Activated CD4-positive, alpha-beta T cell treated with anti-CD3 and anti-CD28 coated beads, Interleukin-2, amount 10 ng/mL, durations not matched to agents 7 days and 5 days (primary cell): Measurements from ENCODE around the gene CYLD. TPM values are rescaled to one million over a fixed set of nuclear protein-coding genes. Genes with fewer than 3 reads are reported as not detected.

ENCODE experiments used
- CTCF ChIA-PET: fragments of 350-600 bp; sonication (Branson Sonifier 250); formaldehyde crosslinking; loops from one replicate; lab custom pipeline; 2021; ENCODE audit warnings: antibody characterized with exemption; lab: Charles Lee
- POLR2A ChIA-PET: fragments of 350-600 bp; sonication (Branson Sonifier 250); formaldehyde crosslinking; loops from one replicate; lab custom pipeline; 2021; ENCODE audit warnings: antibody characterized with exemption; lab: Charles Lee
- DNase-seq: peaks from one replicate; pipeline ENCODE4 v3.0.0-alpha.2; 2020
- H3K27ac Mint-ChIP-seq: one replicate; pipeline ENCODE4 v1.8.0; 2021; ENCODE audit warnings: mild to moderate bottlenecking, moderate library complexity, mixed read lengths
- H3K27me3 Mint-ChIP-seq: one replicate; pipeline ENCODE4 v1.8.0; 2021; ENCODE audit warnings: mixed read lengths
- H3K36me3 Mint-ChIP-seq: one replicate; pipeline ENCODE4 v1.8.0; 2021; ENCODE audit warnings: low read depth, mixed read lengths
- H3K4me1 Mint-ChIP-seq: one replicate; pipeline ENCODE4 v1.8.0; 2021; ENCODE audit warnings: mixed read lengths
- H3K4me3 Mint-ChIP-seq: one replicate; pipeline ENCODE4 v1.8.0; 2021; ENCODE audit warnings: mild to moderate bottlenecking, moderate library complexity, mixed read lengths
- H3K9me3 Mint-ChIP-seq: one replicate; pipeline ENCODE4 v1.8.0; 2021; ENCODE audit warnings: mixed read lengths
- total RNA-seq, 2 experiments: library from RNA; stranded (reverse); gene quantifications; one replicate each; pipeline ENCODE4 v1.2.3, GENCODE V29; 2021

Gene CYLD
- total RNA-seq, 2 experiments from 2014 or later: 200 to 222 TPM

- no peaks in the 10 kb centered on the region for H3K9me3 Mint-ChIP-seq
- POLR2A ChIA-PET: no interaction called here
- peaks cover 3% of the 10 kb centered on the region for H3K4me1 Mint-ChIP-seq
- no peaks in the 10 kb centered on the region for H3K27me3 Mint-ChIP-seq
- no peak overlapping the region for H3K4me3 Mint-ChIP-seq
- no peak for DNase-seq
- H3K36me3 Mint-ChIP-seq: no peaks in the 10 kb centered on the region
- H3K27ac Mint-ChIP-seq: no peak overlapping the region
- CTCF ChIA-PET: interaction anchor here (0.6 to 1.9 kb wide), 3 partner anchors 9 to 237 kb away, joined by 3 to 8 read pairs (median 3); no protein-coding TSS in a partner anchor
These were observed 72.2 kb downstream of the CYLD start for GRCh38 chr16:50814052-50814451.

GRCh38 chr16:50814541-50814940 lies 72.7 kb downstream of the CYLD start:
- ChIA-PET CTCF (interaction anchor here (1.1 to 1.9 kb wide), 2 partner anchors 10 to 149 kb away, joined by 3 to 8 read pairs; no protein-coding TSS in a partner anchor), POLR2A (no interaction called here)
- no peak overlapping the region for H3K4me3 Mint-ChIP-seq
- H3K27me3 Mint-ChIP-seq: no peaks in the 10 kb centered on the region
- H3K27ac Mint-ChIP-seq: no peak overlapping the region
- H3K9me3 Mint-ChIP-seq: no peaks in the 10 kb centered on the region
- no peak for DNase-seq
- no peaks in the 10 kb centered on the region for H3K36me3 Mint-ChIP-seq
- no peaks in the 10 kb centered on the region for H3K4me1 Mint-ChIP-seq

DNA sequence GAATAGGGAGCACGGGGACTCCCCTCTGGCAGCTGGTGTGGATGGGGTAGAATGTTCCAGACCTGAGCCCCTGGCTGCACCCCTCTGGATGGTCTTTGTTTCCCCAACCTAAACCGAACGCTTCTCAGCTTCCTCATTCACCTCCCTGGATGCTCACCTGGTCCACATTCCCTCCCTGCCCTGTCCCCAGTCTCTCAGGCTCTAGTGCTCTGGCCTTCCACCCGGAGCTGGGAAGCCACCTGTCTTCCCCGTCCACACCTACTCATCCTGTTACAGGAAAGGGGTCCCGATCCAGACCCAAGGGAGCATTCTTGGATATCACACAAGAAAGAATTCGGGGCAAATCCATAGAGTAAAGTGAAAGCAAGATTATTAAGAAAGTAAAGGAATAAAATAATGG lies 73.5 kb downstream of the CYLD start:
- ChIA-PET CTCF (no interaction called here), POLR2A (no interaction called here)
- no peaks in the 10 kb centered on the region for H3K9me3 Mint-ChIP-seq
- no peak overlapping the region for H3K4me3 Mint-ChIP-seq
- H3K36me3 Mint-ChIP-seq: no peaks in the 10 kb centered on the region
- no peaks in the 10 kb centered on the region for H3K27me3 Mint-ChIP-seq
- no peak overlapping the region for H3K27ac Mint-ChIP-seq
- no peaks in the 10 kb centered on the region for H3K4me1 Mint-ChIP-seq
- DNase-seq: no peak

- Mint-ChIP-seq H3K4me1 (no peaks in the 10 kb centered on the region), H3K36me3 (no peaks in the 10 kb centered on the region), H3K9me3 (no peaks in the 10 kb centered on the region), H3K4me3 (no peak overlapping the region), H3K27me3 (no peaks in the 10 kb centered on the region), H3K27ac (no peak overlapping the region)
- CTCF ChIA-PET: interaction anchor here (1.9 kb wide), 1 partner anchor 11 kb away, joined by 11 read pairs; no protein-coding TSS in a partner anchor
- POLR2A ChIA-PET: interaction anchor here (0.6 kb wide), 1 partner anchor 671 kb away, joined by 3 read pairs; no protein-coding TSS in a partner anchor
- no peak for DNase-seq
These were observed 75.1 kb downstream of the CYLD start for GRCh38 chr16:50816901-50817555.

DNA sequence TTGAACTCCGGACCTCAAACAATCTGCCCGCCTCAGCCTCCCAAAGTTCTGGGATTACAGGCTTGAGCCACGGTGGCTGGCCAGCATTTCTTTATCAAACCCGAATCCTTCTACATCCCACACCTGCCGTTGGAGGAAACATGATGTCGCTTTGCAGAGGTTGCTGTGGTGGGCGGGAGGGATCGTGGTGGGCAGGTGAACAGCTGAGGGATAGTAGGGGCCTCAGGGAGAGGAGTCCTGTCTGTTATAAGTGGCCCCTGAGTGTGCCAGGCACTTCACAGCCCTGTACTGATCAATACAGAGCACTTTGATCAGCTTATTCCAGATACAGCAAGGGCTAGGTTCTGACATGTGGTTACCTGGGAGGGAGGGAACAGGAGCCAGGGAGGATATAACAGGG lies 76.5 kb downstream of the CYLD start:
- no peaks in the 10 kb centered on the region for H3K36me3 Mint-ChIP-seq
- no peak overlapping the region for H3K4me3 Mint-ChIP-seq
- POLR2A ChIA-PET: no interaction called here
- no peaks in the 10 kb centered on the region for H3K4me1 Mint-ChIP-seq
- H3K27ac Mint-ChIP-seq: no peak overlapping the region
- no peak for DNase-seq
- no peaks in the 10 kb centered on the region for H3K27me3 Mint-ChIP-seq
- H3K9me3 Mint-ChIP-seq: no peaks in the 10 kb centered on the region
- CTCF ChIA-PET: no interaction called here

GRCh38 chr16:50819706-50820105 lies 77.8 kb downstream of the CYLD start:
- Mint-ChIP-seq H3K4me1 (no peaks in the 10 kb centered on the region), H3K27ac (no peak overlapping the region), H3K27me3 (peaks cover 8% of the 10 kb centered on the region), H3K4me3 (no peak overlapping the region), H3K36me3 (no peaks in the 10 kb centered on the region), H3K9me3 (no peaks in the 10 kb centered on the region)
- ChIA-PET POLR2A (no interaction called here), CTCF (no interaction called here)
- DNase-seq: no peak

GRCh38 chr16:50820225-50820624 lies 78.3 kb downstream of the CYLD start:
- H3K4me3 Mint-ChIP-seq: no peak overlapping the region
- ChIA-PET CTCF (no interaction called here), POLR2A (no interaction called here)
- no peak for DNase-seq
- no peaks in the 10 kb centered on the region for H3K9me3 Mint-ChIP-seq
- H3K27me3 Mint-ChIP-seq: peaks cover 12% of the 10 kb centered on the region
- no peaks in the 10 kb centered on the region for H3K4me1 Mint-ChIP-seq
- no peak overlapping the region for H3K27ac Mint-ChIP-seq
- H3K36me3 Mint-ChIP-seq: no peaks in the 10 kb centered on the region

DNA sequence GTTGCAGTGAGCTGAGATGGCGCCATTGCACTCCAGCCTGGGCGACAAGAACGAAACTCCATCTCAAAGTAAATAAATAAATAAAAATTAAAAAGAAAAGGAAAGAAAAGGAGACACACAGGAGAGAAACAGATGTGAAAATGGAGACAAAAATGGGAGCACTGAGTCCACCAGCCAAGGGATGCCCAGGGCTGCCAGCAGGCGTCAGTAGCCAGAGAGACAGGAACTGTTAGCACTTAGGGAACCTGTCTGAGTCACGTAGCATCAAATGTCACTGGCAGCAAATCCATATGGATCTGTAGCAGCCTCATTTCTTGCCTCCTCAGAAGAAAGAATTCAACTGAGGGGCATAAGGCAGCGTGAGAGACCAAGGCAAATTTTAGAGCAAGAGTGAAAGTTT lies 79.7 kb downstream of the CYLD start:
- no peak for DNase-seq
- CTCF ChIA-PET: no interaction called here
- H3K9me3 Mint-ChIP-seq: no peaks in the 10 kb centered on the region

DNA sequence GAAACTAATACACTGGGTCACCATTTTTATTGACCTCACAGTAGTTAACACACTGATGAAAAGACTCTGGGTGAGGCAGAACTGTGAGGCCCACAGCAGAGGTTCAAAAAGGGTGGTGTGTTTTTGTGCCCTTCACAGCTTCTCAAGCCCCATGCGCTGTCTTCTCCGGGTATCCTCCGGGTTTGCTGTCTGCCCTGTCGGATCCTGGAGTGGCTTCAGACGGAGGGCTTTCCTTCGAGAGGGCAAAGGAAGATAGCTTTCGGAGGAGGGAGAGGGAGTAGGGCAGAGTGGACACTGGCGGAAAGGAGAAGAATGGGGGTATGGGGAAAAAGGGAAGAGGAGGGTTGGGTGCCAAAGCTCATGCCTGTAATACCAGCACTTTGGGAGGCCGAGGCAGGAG lies 80.8 kb downstream of the CYLD start:
- H3K4me3 Mint-ChIP-seq: no peak overlapping the region
- H3K27ac Mint-ChIP-seq: no peak overlapping the region
- no peaks in the 10 kb centered on the region for H3K9me3 Mint-ChIP-seq
- ChIA-PET POLR2A (no interaction called here), CTCF (no interaction called here)
- peaks cover 29% of the 10 kb centered on the region for H3K27me3 Mint-ChIP-seq
- H3K4me1 Mint-ChIP-seq: no peaks in the 10 kb centered on the region
- no peak for DNase-seq
- no peaks in the 10 kb centered on the region for H3K36me3 Mint-ChIP-seq

More for the DNA sequence above, 79.7 kb downstream of the CYLD start:
- POLR2A ChIA-PET: no interaction called here
- no peaks in the 10 kb centered on the region for H3K4me1 Mint-ChIP-seq
- H3K27me3 Mint-ChIP-seq: peaks cover 26% of the 10 kb centered on the region
- H3K4me3 Mint-ChIP-seq: no peak overlapping the region
- no peak overlapping the region for H3K27ac Mint-ChIP-seq
- no peaks in the 10 kb centered on the region for H3K36me3 Mint-ChIP-seq

DNA sequence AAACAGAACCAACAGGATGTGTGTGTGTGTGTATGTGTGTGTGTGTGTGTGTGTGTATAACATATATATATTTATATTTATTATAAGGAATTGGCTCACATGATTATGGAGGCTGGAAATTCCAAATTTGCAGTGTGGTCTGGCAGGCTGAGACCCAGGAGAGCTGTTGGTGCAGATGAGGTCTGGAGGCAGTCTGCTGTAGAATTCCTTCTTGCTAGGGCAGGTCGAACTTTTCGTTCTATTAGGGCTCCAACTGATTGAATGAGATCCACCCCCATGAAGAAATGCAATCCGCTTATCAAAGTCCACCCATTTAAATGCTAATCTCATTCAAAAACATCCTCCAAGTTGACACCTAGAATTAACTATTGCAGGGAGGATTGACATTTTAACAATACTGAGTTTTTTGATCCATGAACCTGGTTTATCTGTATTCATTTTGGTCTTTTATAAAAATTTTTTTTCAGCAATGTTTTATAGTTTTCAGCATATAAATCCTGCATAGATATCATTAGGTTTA lies 85.0 kb downstream of the CYLD start:
- Mint-ChIP-seq H3K4me3 (no peak overlapping the region), H3K27ac (no peak overlapping the region), H3K27me3 (peaks cover 29% of the 10 kb centered on the region), H3K4me1 (no peaks in the 10 kb centered on the region), H3K36me3 (no peaks in the 10 kb centered on the region), H3K9me3 (no peaks in the 10 kb centered on the region)
- POLR2A ChIA-PET: no interaction called here
- CTCF ChIA-PET: interaction anchor here (1.0 kb wide), 1 partner anchor 20 kb away, joined by 3 read pairs; no protein-coding TSS in a partner anchor
- no peak for DNase-seq

DNA sequence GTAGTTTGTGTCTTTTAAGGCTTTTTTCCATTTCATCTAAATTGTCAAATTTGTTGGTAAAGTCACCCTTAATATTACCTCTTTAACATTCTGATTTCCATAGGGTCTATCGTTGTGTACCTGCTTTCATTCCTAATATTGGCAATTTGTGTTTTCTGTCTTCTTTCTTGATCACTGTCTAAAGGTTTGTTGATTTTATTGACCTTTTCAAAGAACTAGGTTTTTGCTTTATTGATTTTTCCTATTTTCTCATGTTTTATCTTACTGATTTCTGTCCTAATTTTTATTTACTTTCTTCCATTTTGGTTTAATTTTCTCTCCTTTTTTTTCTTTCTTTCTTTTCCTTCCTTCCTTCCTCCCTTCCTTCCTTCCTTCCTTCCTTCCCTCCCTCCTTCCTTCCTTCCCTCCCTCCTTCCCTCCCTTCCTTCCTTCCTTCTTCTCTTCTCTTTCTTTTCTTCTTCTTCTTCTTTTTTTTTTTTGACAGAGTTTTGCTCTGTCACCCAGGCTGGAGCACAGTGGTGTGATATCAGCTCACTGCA lies 86.3 kb downstream of the CYLD start:
- Mint-ChIP-seq H3K9me3 (no peaks in the 10 kb centered on the region), H3K36me3 (no peaks in the 10 kb centered on the region), H3K4me3 (no peak overlapping the region), H3K4me1 (no peaks in the 10 kb centered on the region), H3K27ac (no peak overlapping the region), H3K27me3 (peaks cover 30% of the 10 kb centered on the region)
- DNase-seq: no peak
- ChIA-PET POLR2A (no interaction called here), CTCF (no interaction called here)

DNA sequence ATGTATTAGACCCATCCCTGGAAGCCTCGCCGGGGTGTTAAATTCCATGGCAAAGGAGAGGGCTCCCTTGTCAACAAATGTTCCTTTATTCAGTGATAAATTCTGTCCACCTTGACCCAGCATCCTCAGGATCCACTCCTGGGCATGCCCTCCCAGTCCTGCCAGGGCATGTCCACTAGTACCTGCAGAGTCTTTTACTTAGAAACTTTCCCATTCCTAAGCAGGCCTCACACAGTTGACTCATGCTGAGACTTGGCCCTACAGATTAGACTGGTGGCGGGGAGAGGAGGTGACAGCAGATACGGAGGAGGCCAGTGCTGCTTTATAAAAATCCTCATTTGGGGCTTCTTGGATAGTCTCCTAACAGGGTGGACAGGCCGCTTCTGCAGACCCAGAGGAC lies 88.8 kb downstream of the CYLD start:
- Mint-ChIP-seq H3K9me3 (no peaks in the 10 kb centered on the region), H3K27ac (no peak overlapping the region), H3K27me3 (peaks cover 18% of the 10 kb centered on the region), H3K4me3 (no peak overlapping the region), H3K36me3 (no peaks in the 10 kb centered on the region), H3K4me1 (no peaks in the 10 kb centered on the region)
- no peak for DNase-seq
- POLR2A ChIA-PET: no interaction called here
- CTCF ChIA-PET: interaction anchor here (0.8 kb wide), 1 partner anchor 12 kb away, joined by 4 read pairs; no protein-coding TSS in a partner anchor

DNA sequence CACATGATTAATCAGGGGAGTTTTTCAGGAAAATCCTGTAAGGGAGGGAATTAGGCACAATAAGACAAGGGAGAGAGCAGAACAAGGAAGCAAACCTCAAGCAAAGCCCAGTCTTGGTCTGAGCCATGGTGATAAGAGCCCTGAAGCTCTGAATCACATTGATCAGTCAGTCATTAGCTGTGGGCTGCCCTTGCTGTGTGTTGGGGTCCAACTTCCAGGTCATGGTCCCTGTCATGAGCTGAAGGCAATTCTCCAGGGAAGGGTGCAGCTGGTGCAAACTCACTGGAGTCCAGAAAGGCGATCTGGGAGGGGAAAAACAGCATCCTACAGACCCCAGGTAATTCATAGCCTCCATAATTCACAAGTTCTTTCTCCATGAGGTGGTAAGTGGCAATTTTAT lies 89.9 kb downstream of the CYLD start:
- CTCF ChIA-PET: no interaction called here
- DNase-seq: no peak
- POLR2A ChIA-PET: no interaction called here
- Mint-ChIP-seq H3K27me3 (peaks cover 9% of the 10 kb centered on the region), H3K9me3 (no peaks in the 10 kb centered on the region), H3K4me3 (no peak overlapping the region), H3K36me3 (no peaks in the 10 kb centered on the region), H3K27ac (no peak overlapping the region), H3K4me1 (no peaks in the 10 kb centered on the region)
